Measurements from ENCODE around the gene GPC5.
"Not testable (repeated sequence)": the region's sequence is repeated elsewhere in the genome, so short reads cannot be mapped to it uniquely, and the experiment has no call there.

The GPC5 gene

DNA sequence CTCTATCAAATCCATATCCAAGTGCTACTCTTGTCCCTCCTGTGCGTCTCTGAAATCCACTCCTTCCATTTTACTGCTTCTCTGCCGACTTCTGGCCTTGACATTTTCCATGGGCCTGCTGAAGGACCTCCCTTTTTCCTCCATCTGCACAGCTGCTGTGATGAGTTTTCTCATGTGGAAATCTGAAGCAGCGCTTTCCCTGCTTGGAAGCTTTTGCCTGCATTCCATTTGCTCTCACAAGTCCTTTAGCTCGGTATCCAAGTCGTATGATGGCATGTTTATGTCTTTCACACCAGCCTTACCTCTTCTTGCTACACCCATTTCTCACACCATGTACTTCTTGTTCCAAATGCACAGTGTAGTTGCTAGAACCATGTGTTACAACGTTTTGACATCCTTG lies 328.2 kb downstream of the GPC5 start:
- H3K4me3 ChIP-seq (ENCODE audit: low read length), result no peak overlapping the region
- no peak for DNase-seq (ENCODE audit: low read depth, low spot score)

DNA sequence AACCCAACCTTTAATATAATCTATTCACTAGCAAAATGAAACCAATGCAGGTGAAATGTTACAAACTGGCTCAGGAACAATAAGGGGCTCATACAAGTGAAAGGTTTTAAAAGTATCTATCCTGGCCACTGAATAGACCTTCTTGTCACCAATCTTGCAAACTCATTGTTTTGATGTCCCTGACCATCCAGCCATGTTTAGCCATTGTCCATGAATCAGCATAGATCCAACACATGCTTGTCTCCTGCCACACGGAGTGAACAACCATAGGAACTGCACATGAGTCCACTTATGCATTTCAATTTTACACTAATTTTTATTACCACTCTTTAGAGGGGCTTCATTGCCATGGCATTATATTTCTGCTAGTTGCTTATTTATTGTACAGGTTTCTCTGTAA lies 331.4 kb downstream of the GPC5 start:
- DNase-seq (ENCODE audit: low read depth, low spot score), result no peak
- H3K4me3 ChIP-seq (ENCODE audit: low read length), result no peak overlapping the region

- DNase-seq (ENCODE audit: low read depth, low spot score), result no peak
- no peak overlapping the region for H3K4me3 ChIP-seq (ENCODE audit: low read length)
These were observed 341.3 kb downstream of the GPC5 start for GRCh38 chr13:91739751-91740150.

GRCh38 chr13:91740756-91741155 lies 342.3 kb downstream of the GPC5 start:
- no peak for DNase-seq (ENCODE audit: low read depth, low spot score)

GRCh38 chr13:91741925-91742324 lies 343.5 kb downstream of the GPC5 start:
- no peak overlapping the region for H3K4me3 ChIP-seq (ENCODE audit: low read length)
- no peak for DNase-seq (ENCODE audit: low read depth, low spot score)

More at GRCh38 chr13:91740756-91741155, 342.3 kb downstream of the GPC5 start:
- H3K4me3 ChIP-seq (ENCODE audit: low read length), result no peak overlapping the region

GRCh38 chr13:91744284-91744683 lies 345.9 kb downstream of the GPC5 start:
- H3K4me3 ChIP-seq (ENCODE audit: low read length), result no peak overlapping the region
- no peak for DNase-seq (ENCODE audit: low read depth, low spot score)

DNA sequence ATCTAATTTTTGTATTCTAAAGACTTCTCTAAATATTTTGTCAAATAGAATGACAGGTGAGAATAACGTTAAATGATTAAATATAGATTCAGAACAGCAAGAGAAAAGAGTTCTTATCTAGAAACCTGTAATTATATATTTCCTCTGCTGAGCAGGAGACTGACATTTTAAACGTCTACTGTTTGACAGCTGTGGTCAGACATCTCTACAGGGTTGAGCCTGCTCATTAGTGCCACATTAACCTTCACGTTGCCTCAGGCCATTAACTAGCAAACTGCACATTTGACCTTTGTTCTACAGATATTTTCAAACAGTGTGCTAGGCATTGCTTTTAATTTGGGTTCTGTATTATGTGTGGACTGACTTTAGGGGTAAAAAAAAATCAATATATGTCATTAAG lies 347.5 kb downstream of the GPC5 start:
- DNase-seq (ENCODE audit: low read depth, low spot score), result no peak
- H3K4me3 ChIP-seq (ENCODE audit: low read length), result no peak overlapping the region

DNA sequence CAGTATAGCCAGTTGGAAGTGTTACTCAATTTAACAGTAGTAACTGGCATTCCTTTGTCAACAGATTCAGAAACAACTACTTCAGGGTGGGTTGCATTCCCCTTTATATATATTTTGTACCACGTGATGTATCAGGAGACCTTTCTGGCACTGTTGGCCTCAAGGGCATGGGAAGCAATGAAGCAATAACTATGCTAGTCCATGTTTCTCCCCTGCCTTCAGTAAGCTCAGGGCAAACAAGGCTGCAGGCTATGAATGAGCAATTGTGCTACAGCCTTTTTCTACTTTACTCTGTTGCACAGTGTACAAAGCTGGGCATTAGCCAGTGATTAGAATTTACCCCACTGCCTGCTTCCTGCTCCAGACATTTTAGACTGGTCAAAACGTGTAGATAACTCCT lies 348.8 kb downstream of the GPC5 start:
- no peak overlapping the region for H3K4me3 ChIP-seq (ENCODE audit: low read length)
- DNase-seq (ENCODE audit: low read depth, low spot score), result no peak

DNA sequence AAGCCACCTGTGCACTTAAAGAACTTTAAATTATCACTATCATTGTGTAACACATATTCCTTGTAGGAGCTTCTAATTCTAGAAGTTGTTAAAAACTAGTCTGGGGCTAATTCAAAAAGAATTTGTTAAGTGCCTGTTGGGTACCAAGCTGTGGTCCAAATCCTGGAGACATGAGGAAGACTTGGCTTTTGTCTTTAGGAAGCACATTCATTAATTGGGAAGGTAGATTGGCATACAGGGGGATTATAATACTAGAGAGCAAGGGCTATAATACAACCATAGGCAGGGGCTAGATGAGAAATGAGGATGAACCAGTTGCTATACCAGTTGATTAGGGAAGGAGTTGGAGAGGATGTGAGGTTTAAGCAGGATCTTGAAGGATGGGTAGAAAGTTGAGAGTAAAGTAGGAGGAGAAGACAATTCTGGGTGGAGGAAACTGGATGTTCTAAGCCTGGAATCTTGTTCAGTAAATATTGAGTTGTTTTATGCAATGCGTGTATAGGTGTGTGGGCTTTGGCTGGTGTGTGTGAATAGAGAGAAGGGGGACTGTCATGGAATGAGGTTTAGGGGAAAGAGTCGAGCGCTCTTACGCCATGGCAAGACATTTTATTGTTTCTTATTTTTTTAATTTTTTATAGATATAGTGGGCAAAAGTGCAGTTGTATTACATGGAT lies 350.1 kb downstream of the GPC5 start:
- no peak overlapping the region for H3K4me3 ChIP-seq (ENCODE audit: low read length)
- no peak for DNase-seq (ENCODE audit: low read depth, low spot score)

- no peak for DNase-seq (ENCODE audit: low read depth, low spot score)
These were observed 360.3 kb downstream of the GPC5 start for GRCh38 chr13:91758724-91759123.

DNA sequence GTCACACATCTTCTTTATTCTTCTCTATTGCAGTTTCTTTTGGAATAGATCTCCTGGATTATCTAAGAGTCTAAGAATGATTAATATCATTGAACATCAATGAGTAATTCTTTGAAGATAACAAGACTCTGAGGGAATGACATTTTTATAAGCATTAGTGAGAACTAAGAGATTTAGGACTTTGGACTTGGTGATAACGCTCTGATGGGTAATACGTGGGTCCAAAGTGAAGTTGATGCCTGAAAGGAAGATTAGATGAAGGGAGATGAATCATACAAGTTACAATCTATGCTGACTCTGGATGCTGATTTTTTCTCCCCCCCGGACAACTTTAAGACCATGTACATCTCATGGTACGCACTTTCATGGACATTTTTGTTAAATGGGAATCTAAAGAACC lies 364.5 kb downstream of the GPC5 start:
- H3K4me3 ChIP-seq (ENCODE audit: low read length), result no peak overlapping the region
- no peak for DNase-seq (ENCODE audit: low read depth, low spot score)

More at GRCh38 chr13:91758724-91759123, 360.3 kb downstream of the GPC5 start:
- H3K4me3 ChIP-seq (ENCODE audit: low read length), result no peak overlapping the region

DNA sequence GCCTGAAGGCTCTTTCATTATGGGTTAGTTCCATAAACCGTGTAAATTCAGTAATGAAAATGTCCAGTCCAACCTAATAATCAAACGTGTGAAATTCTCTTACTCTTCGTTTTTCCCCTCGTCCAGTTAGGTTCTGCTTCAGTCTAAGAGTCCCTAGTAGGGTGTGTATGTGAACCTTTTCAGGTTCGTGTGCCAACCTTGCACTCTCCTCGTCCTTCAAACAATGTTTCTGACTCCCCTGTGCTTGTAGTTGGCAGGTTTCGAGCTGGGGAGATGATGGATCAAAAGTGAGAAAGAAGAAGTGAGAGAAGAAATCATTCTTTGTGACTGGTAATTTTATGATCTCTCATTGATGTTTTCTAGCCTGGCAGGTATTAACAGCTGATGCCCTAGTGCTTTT lies 366.1 kb downstream of the GPC5 start:
- DNase-seq (ENCODE audit: low read depth, low spot score), result no peak
- no peak overlapping the region for H3K4me3 ChIP-seq (ENCODE audit: low read length)

- no peak overlapping the region for H3K4me3 ChIP-seq (ENCODE audit: low read length)
- DNase-seq (ENCODE audit: low read depth, low spot score), result no peak
These were observed 369.2 kb downstream of the GPC5 start for GRCh38 chr13:91767651-91768050.

GRCh38 chr13:91768746-91769145 lies 370.3 kb downstream of the GPC5 start:
- DNase-seq (ENCODE audit: low read depth, low spot score), result no peak
- no peak overlapping the region for H3K4me3 ChIP-seq (ENCODE audit: low read length)

DNA sequence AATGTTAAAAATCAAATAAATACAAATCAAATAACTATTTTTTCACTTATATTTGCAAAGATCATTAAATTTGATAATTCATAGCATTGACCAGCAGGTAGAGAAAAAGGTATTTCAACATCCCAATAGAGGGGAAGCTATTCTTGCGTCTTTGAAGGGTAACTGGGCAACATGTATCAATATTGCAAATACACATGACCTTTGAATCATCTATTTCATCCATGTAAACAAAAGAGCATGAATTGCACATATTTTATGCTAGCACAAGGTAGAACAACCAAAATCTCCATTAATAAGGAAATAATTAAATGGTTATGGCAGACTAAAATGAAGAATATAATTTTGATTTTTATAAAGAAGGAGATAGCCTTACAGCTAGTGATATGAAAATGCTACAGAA lies 372.8 kb downstream of the GPC5 start:
- H3K4me3 ChIP-seq (ENCODE audit: low read length), result no peak overlapping the region
- no peak for DNase-seq (ENCODE audit: low read depth, low spot score)

- H3K4me3 ChIP-seq (ENCODE audit: low read length), result no peak overlapping the region
- DNase-seq (ENCODE audit: low read depth, low spot score), result no peak
These were observed 375.3 kb downstream of the GPC5 start for GRCh38 chr13:91773591-91774227.

DNA sequence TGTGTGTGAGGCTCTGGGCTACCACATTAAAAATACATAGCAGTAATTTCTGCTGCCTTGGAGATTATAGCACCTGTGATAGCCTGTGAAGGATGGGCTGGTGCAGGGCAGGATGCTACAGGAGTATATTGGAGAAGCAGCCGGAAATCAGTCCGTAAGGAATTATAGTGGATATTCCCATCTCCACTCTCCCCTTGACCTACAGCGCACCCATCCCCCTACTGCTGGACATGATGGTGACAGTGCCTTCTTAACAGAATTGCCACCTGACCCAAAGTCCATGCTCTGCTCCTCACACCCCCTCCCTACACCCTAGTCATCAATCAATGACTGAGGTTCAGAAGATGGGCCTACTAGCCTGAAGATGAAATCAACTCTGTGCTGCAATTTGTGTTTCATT lies 376.0 kb downstream of the GPC5 start:
- no peak overlapping the region for H3K4me3 ChIP-seq (ENCODE audit: low read length)
- no peak for DNase-seq (ENCODE audit: low read depth, low spot score)

DNA sequence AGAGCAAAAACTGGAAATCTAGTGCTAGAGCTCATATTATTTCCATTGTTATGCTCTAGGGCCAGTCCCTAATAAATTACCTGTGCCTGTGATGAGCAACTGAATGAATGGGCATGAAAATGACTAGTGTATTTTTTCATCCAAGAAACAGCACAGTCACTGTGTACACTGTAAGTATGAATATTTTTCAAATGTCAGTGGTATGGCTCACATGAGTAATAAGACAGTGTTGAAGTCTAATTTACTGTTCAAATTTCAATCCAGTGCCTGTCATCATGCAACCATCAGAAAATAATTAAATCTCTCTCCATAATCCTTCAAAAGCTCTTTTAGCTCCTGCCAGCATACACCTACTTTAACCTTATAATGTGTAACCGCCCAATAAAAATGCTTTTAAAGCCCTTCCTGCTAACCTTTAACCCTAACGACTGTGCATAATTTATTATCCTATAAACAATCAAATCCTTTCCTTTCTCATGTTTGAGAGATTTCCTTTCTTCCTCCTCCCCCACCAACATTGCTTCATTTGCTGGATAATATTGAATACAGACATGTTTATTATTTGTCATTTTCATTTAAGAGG lies 378.3 kb downstream of the GPC5 start:
- no peak overlapping the region for H3K4me3 ChIP-seq (ENCODE audit: low read length)
- no peak for DNase-seq (ENCODE audit: low read depth, low spot score)

DNA sequence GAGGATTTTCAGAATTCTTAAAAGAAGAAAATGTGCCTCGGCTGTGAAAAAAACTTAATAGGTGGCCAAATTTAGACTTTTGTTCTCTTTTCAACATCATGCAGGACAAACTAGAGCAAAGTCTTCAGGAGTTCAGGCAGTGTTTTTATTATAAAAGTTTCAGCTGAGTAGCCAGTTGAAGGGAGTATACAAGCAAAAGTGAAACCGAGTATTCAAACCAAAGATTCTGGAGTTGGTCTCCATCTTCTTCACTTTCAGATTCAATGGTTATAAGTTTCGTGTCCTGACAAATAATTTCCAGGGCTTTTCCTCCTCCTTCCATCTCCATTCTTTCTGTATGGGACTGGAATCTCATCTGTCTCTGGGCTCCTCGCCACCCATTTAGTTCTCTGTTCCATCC lies 379.7 kb downstream of the GPC5 start:
- DNase-seq (ENCODE audit: low read depth, low spot score), result no peak
- H3K4me3 ChIP-seq (ENCODE audit: low read length), result no peak overlapping the region

- not testable (repeated sequence) for DNase-seq (ENCODE audit: low read depth, low spot score); H3K4me3 ChIP-seq (ENCODE audit: low read length)
These were observed 383.7 kb downstream of the GPC5 start for GRCh38 chr13:91781982-91782691.
